Endothelial cell of umbilical vein (primary cell): ENCODE measurements around the gene ADAMTS12. TPM values are rescaled to one million over a fixed set of nuclear protein-coding genes. Genes with fewer than 3 reads are reported as not detected.
A peak's percentile ranks its signal among the peaks of the same experiment; 100 is the strongest.

ENCODE experiments used
- BruUV-seq: library from RNA; stranded (reverse); fragments of 400-500 nt; replicated peaks from 2 replicates; lab custom pipeline; 2021; lab: Mats Ljungman, UMichigan
- CTCF ChIA-PET: fragments of 300-600, 350-600 bp; sonication (Branson Sonifier 250); formaldehyde crosslinking; loops from one replicate; lab custom pipeline; 2021; ENCODE audit warnings: antibody characterized with exemption, inconsistent platforms; lab: Charles Lee
- POLR2A ChIA-PET: fragments of 300-600, 350-600 bp; sonication (Branson Sonifier 250); formaldehyde crosslinking; loops from one replicate; lab custom pipeline; 2021; ENCODE audit warnings: antibody characterized with exemption, inconsistent platforms; lab: Charles Lee
- DNase-seq: peaks from one replicate; pipeline ENCODE4 v3.0.0-alpha.2; 2011; ENCODE audit warnings: low read depth, low spot score
- FAIRE-seq: peaks from 2 replicates; lab custom pipeline; 2011; peaks lifted over from hg19 to GRCh38; lab: Jason Lieb, UNC
- H2AFZ ChIP-seq: 2 replicates; pipeline ENCODE4 v1.6.0; 2012; ENCODE audit warnings: low read depth, low read length, control low read depth, inconsistent platforms
- H3K27ac ChIP-seq: 2 replicates; pipeline ENCODE4 v1.5.1; 2011; ENCODE audit warnings: low read depth, mild to moderate bottlenecking, control low read depth, low read length, moderate library complexity; ENCODE audit not compliant: insufficient read depth
- H3K27me3 ChIP-seq, 2 experiments: 2 replicates each; pipeline versions ENCODE4 v1.6.0 to v1.6.1; 2011; ENCODE audit warnings: low read length in 2 of 2, mixed read lengths in 1 of 2; ENCODE audit not compliant: control insufficient read depth in 2 of 2, insufficient read depth in 2 of 2
- H3K36me3 ChIP-seq, 2 experiments: 2 replicates in 1 of 2; 3 replicates in 1 of 2; pipeline ENCODE4 v1.5.1; 2011; ENCODE audit warnings: low read length in 2 of 2, mild to moderate bottlenecking in 1 of 2, moderate library complexity in 1 of 2; ENCODE audit not compliant: control insufficient read depth in 2 of 2, insufficient read depth in 2 of 2; ENCODE audit errors: extremely low read depth in 1 of 2
- H3K4me1 ChIP-seq: 3 replicates; pipeline ENCODE4 v1.5.1; 2011; ENCODE audit warnings: mild to moderate bottlenecking, low read length; ENCODE audit not compliant: control insufficient read depth, insufficient read depth; ENCODE audit errors: extremely low read depth
- H3K4me2 ChIP-seq: 2 replicates; pipeline ENCODE4 v1.6.1; 2011; ENCODE audit warnings: low read length, control low read depth, mixed read lengths; ENCODE audit not compliant: insufficient read depth
- H3K4me3 ChIP-seq, 3 experiments: fragments of 200-600 bp in 1 of 3; sonication (generic), shearing (Covaris generic) in 1 of 3; replicated peaks in 1 of 3; 2 replicates each; pipeline ENCODE4 v1.5.1; 2011 to 2016; ENCODE audit warnings: control low read depth in 3 of 3, low read length in 3 of 3, mild to moderate bottlenecking in 2 of 3, inconsistent platforms in 1 of 3, low read depth in 1 of 3, moderate library complexity in 1 of 3; ENCODE audit not compliant: insufficient read depth in 1 of 3
- H3K79me2 ChIP-seq: 2 replicates; pipeline ENCODE4 v1.6.0; 2012; ENCODE audit warnings: low read length, inconsistent platforms; ENCODE audit not compliant: control insufficient read depth, insufficient read depth
- H3K9ac ChIP-seq: replicated peaks from 2 replicates; pipeline ENCODE3; 2011; ENCODE audit warnings: low read length, control low read depth; ENCODE audit not compliant: insufficient read depth; ENCODE audit errors: extremely low read depth
- H3K9me1 ChIP-seq: replicated peaks from 3 replicates; pipeline ENCODE4 v1.6.0; 2011; ENCODE audit warnings: mild to moderate bottlenecking, low read length; ENCODE audit not compliant: control insufficient read depth, insufficient read depth; ENCODE audit errors: extremely low read depth
- H3K9me3 ChIP-seq: replicated peaks from 2 replicates; pipeline ENCODE4 v1.5.1; 2012; ENCODE audit warnings: low read length, inconsistent platforms; ENCODE audit not compliant: control insufficient read depth, insufficient read depth
- H4K20me1 ChIP-seq: replicated peaks from 2 replicates; pipeline ENCODE3; 2011; ENCODE audit warnings: mild to moderate bottlenecking, low read length; ENCODE audit not compliant: control insufficient read depth, insufficient read depth; ENCODE audit errors: extremely low read depth
- CTCF ChIP-seq, 2 donors: IDR thresholded peaks; 1 replicate in 1 of 2; 2 replicates in 1 of 2; pipeline ENCODE4 v1.5.1; 2011; ENCODE audit warnings: low read length in 2 of 2, mild to moderate bottlenecking in 2 of 2, moderate library complexity in 2 of 2, control low read depth in 1 of 2, inconsistent platforms in 1 of 2, low read depth in 1 of 2; ENCODE audit not compliant: insufficient read depth in 1 of 2; ENCODE audit errors: extremely low read depth in 1 of 2
- EZH2 ChIP-seq: IDR thresholded peaks from 2 replicates; pipeline ENCODE4 v1.6.1; 2012; ENCODE audit warnings: borderline replicate concordance, low read depth, mild to moderate bottlenecking, moderate library complexity, low read length, inconsistent platforms; ENCODE audit not compliant: severe bottlenecking
- FOS ChIP-seq: IDR thresholded peaks from 2 replicates; pipeline ENCODE4 v1.6.1; 2011; ENCODE audit warnings: mild to moderate bottlenecking, low read length, moderate library complexity, borderline replicate concordance; ENCODE audit not compliant: insufficient read depth
- GATA2 ChIP-seq: IDR thresholded peaks from 2 replicates; pipeline ENCODE4 v1.7.0; 2011; ENCODE audit warnings: low read depth, mild to moderate bottlenecking, moderate library complexity, mixed read lengths, low read length; ENCODE audit not compliant: insufficient read length, insufficient read depth
- JUN ChIP-seq: IDR thresholded peaks from 2 replicates; pipeline ENCODE4 v1.6.1; 2011; ENCODE audit warnings: borderline replicate concordance, low read depth; ENCODE audit not compliant: insufficient read length, insufficient read depth
- MAX ChIP-seq: IDR thresholded peaks from 2 replicates; pipeline ENCODE4 v1.6.1; 2011; ENCODE audit not compliant: insufficient read depth, insufficient read length
- MYC ChIP-seq: IDR thresholded peaks from one replicate; pipeline ENCODE4 v1.6.1; 2011; ENCODE audit warnings: mild to moderate bottlenecking, low read depth, low read length
- POLR2A ChIP-seq: IDR thresholded peaks from 2 replicates; pipeline ENCODE4 v1.6.1; 2012; ENCODE audit warnings: low read depth, mild to moderate bottlenecking, control low read depth, low read length
- POLR2AphosphoS5 ChIP-seq: IDR thresholded peaks from 2 replicates; pipeline ENCODE4 v1.6.1; 2012; ENCODE audit warnings: low read depth, mild to moderate bottlenecking, control low read depth, low read length, moderate library complexity; ENCODE audit not compliant: insufficient read depth
- dilution Hi-C: fragments of 300-500 bp; cut with MboI; formaldehyde crosslinking; loops from one replicate; pipeline ENCODE4 v1.15.0; 2019; ENCODE audit warnings: low sequenced_read_pairs; ENCODE audit not compliant: extremely low pct_ligation_motif_present
- intact Hi-C: fragments of 100-400 bp; cut with micrococcal nuclease; formaldehyde crosslinking; loops from one replicate; pipeline ENCODE4 v1.10.0; 2022
- polyA plus RNA-seq, 4 experiments: library from polyadenylated mRNA; depleted of rRNA in 3 of 4; stranded (reverse) in 3 of 4; unstranded in 1 of 4; fragments of >200 nt; gene quantifications; 2 replicates each; pipeline versions ENCODE4 v1.2.1 to v1.2.3, GENCODE V29; 2011 to 2012; ENCODE audit warnings: missing spikeins in 1 of 4
- total RNA-seq: library from RNA; stranded (reverse); gene quantifications from 2 replicates; pipeline ENCODE4 v1.2.3, GENCODE V29; 2021

Gene ADAMTS12
- total and polyA plus RNA-seq, 2 donors (not counting 3 experiments of a cell fraction or from before 2014, with no cell fraction given), result 0.88 TPM; not detected in 1

GRCh38 chr5:33475706-33476105 is 416.1 kb downstream of the ADAMTS12 start:
- DNase-seq, result no peak
- Histone ChIP-seq H3K9me1 (no peaks in the 10 kb centered on the region), H3K36me3 (peaks cover 2 to 9% of the 10 kb centered on the region in 2 experiments), H2AFZ (no peak overlapping the region), H3K27me3 (no peaks in the 10 kb centered on the region), H3K4me1 (no peaks in the 10 kb centered on the region), H3K4me3 (no peak overlapping the region), H3K27ac (no peak overlapping the region), H3K79me2 (no peaks in the 10 kb centered on the region), H3K9ac (no peak overlapping the region), H4K20me1 (no peaks in the 10 kb centered on the region), H3K9me3 (no peaks in the 10 kb centered on the region), H3K4me2 (no peak overlapping the region)
- dilution Hi-C loops (no loop called here), intact Hi-C loops (no loop called here)
- POLR2A ChIA-PET, result no interaction called here
- BruUV-seq, result TSS peak; percentile 4
- no peak for FAIRE-seq
- TF ChIP-seq MYC (no peak), JUN (no peak), CTCF (IDR thresholded peaks at IDR 0.05; ENCODE audit: extremely low read depth in 1 of 2, insufficient read depth in 1 of 2, low read depth in 1 of 2, low read length in 2 of 2) (no peak), POLR2AphosphoS5 (no peak), FOS (no peak), POLR2A (no peak), MAX (no peak), GATA2 (no peak), EZH2 (no peak)
- CTCF ChIA-PET, result no interaction called here
